ENCODE measurements around the gene ZNF783.

GRCh38 chr7:149277871-149278270 lies 15.9 kb downstream of the ZNF783 start:
- TF ChIP-seq CTCF (IDR thresholded peaks at IDR 0.05) (no peak), POLR2A (IDR thresholded peaks at IDR 0.05) (no peak)
